GM18951 (cell line): ENCODE data around the gene ERC1.

Experiments used
- POLR2A ChIP-seq: IDR thresholded peaks from 4 replicates; pipeline ENCODE4 v1.6.1; 2011; ENCODE audit warnings: mild to moderate bottlenecking; ENCODE audit not compliant: insufficient read length, insufficient read depth; ENCODE audit errors: extremely low read depth
- in situ Hi-C: fragments of 300-500 bp; cut with MboI; formaldehyde crosslinking; loops from one replicate; pipeline ENCODE4 v1.12.0; 2022; ENCODE audit warnings: low sequenced_read_pairs, mixed read lengths, inconsistent platforms; ENCODE audit not compliant: unreplicated experiment

The ERC1 gene

GRCh38 chr12:1288333-1288732 is 297.3 kb downstream of the ERC1 start:
- no peak for TF ChIP-seq POLR2A
- in situ Hi-C loops = no loop called here

GRCh38 chr12:1289371-1290155 is 298.5 kb downstream of the ERC1 start:
- TF ChIP-seq POLR2A = no peak

GRCh38 chr12:1290716-1291115 is 299.7 kb downstream of the ERC1 start:
- in situ Hi-C loops = no loop called here
- no peak for TF ChIP-seq POLR2A

More at GRCh38 chr12:1289371-1290155, 298.5 kb downstream of the ERC1 start:
- in situ Hi-C loops = no loop called here

GRCh38 chr12:1291601-1292332 is 300.7 kb downstream of the ERC1 start:
- no peak for TF ChIP-seq POLR2A
- in situ Hi-C loops = no loop called here

GRCh38 chr12:1293901-1294300 is 302.9 kb downstream of the ERC1 start:
- no peak for TF ChIP-seq POLR2A
- in situ Hi-C loops = no loop called here

GRCh38 chr12:1297206-1297605 is 306.2 kb downstream of the ERC1 start:
- no peak for TF ChIP-seq POLR2A
- in situ Hi-C loops = no loop called here

- no peak for TF ChIP-seq POLR2A
- in situ Hi-C loops = no loop called here
Measured at GRCh38 chr12:1297639-1298175, 306.7 kb downstream of the ERC1 start.

- no peak for TF ChIP-seq POLR2A
- in situ Hi-C loops = no loop called here
Measured at GRCh38 chr12:1300460-1300859, 309.4 kb downstream of the ERC1 start.

- in situ Hi-C loops = no loop called here
Measured at GRCh38 chr12:1302201-1302870, 311.3 kb downstream of the ERC1 start.

GRCh38 chr12:1305063-1305434 is 314.0 kb downstream of the ERC1 start:
- in situ Hi-C loops = no loop called here
- TF ChIP-seq POLR2A = no peak

More at GRCh38 chr12:1302201-1302870, 311.3 kb downstream of the ERC1 start:
- TF ChIP-seq POLR2A = no peak

- no peak for TF ChIP-seq POLR2A
- in situ Hi-C loops = no loop called here
Measured at GRCh38 chr12:1305791-1306500, 314.9 kb downstream of the ERC1 start.

GRCh38 chr12:1306817-1307216 is 315.8 kb downstream of the ERC1 start:
- TF ChIP-seq POLR2A = no peak
- in situ Hi-C loops = no loop called here

- TF ChIP-seq POLR2A = no peak
Measured at GRCh38 chr12:1307796-1308195, 316.8 kb downstream of the ERC1 start.

GRCh38 chr12:1309613-1310012 is 318.6 kb downstream of the ERC1 start:
- in situ Hi-C loops = no loop called here
- TF ChIP-seq POLR2A = no peak

More at GRCh38 chr12:1307796-1308195, 316.8 kb downstream of the ERC1 start:
- in situ Hi-C loops = no loop called here
